Medulla oblongata (tissue), 1 donor: ENCODE results near the gene LRIT2.
A peak's percentile ranks its signal among the peaks of the same experiment; 100 is the strongest.

ENCODE experiments used
- DNase-seq: peaks from one replicate; pipeline ENCODE4 v3.0.0-alpha.2; 2015; ENCODE audit errors: extremely low spot score

Gene LRIT2

GRCh38 chr10:84205853-84206525 is 19.4 kb downstream of the LRIT2 start:
- no peak for DNase-seq

- peak; percentile 76 for DNase-seq
Measured at GRCh38 chr10:84205049-84205852, 20.1 kb downstream of the LRIT2 start.

GRCh38 chr10:84204610-84205009 is 20.7 kb downstream of the LRIT2 start:
- no peak for DNase-seq

GRCh38 chr10:84204122-84204521 is 21.2 kb downstream of the LRIT2 start:
- DNase-seq, result no peak

GRCh38 chr10:84202349-84202748 is 23.0 kb downstream of the LRIT2 start:
- no peak for DNase-seq

- DNase-seq, result no peak
Measured at GRCh38 chr10:84201682-84202081, 23.7 kb downstream of the LRIT2 start.

GRCh38 chr10:84201244-84201606 is 24.1 kb downstream of the LRIT2 start:
- no peak for DNase-seq

- DNase-seq, result no peak
Measured at GRCh38 chr10:84200537-84201243, 24.7 kb downstream of the LRIT2 start.

- no peak for DNase-seq
Measured at GRCh38 chr10:84198206-84198915, 27.0 kb downstream of the LRIT2 start.

GRCh38 chr10:84197643-84198042 is 27.7 kb downstream of the LRIT2 start:
- DNase-seq, result no peak

GRCh38 chr10:84196941-84197340 is 28.4 kb downstream of the LRIT2 start:
- peak; percentile 27 for DNase-seq

- DNase-seq, result no peak
Measured at GRCh38 chr10:84196083-84196482, 29.3 kb downstream of the LRIT2 start.

GRCh38 chr10:84195044-84195830 is 30.1 kb downstream of the LRIT2 start:
- no peak for DNase-seq

- DNase-seq, result peak; percentile 45
Measured at GRCh38 chr10:84194424-84195043, 30.8 kb downstream of the LRIT2 start, which contains the start of gene CDHR1. Gene CDHR1 (plus strand): TSS chr10:84194537. CDS start chr10:84194761, 224 bp downstream.

- no peak for DNase-seq
Measured at GRCh38 chr10:84193846-84194423, 31.4 kb downstream of the LRIT2 start.

GRCh38 chr10:84193327-84193726 is 32.0 kb downstream of the LRIT2 start:
- no peak for DNase-seq

- no peak for DNase-seq
Measured at GRCh38 chr10:84191106-84191505, 34.2 kb downstream of the LRIT2 start.

- no peak for DNase-seq
Measured at GRCh38 chr10:84190621-84191020, 34.7 kb downstream of the LRIT2 start.

GRCh38 chr10:84188815-84189214 is 36.5 kb downstream of the LRIT2 start:
- DNase-seq, result no peak

GRCh38 chr10:84185526-84186175 is 39.7 kb downstream of the LRIT2 start:
- DNase-seq, result no peak
